BE2C (cell line): ENCODE results near the gene LDB3.
A peak's percentile ranks its signal among the peaks of the same experiment; 100 is the strongest.

Experiments used
- DNase-seq: peaks from one replicate; pipeline ENCODE4 v3.0.0-alpha.2; 2020
- H3K27me3 ChIP-seq: fragments of 250-450 bp; sonication (Bioruptor Pico); 2 replicates; pipeline ENCODE4 v1.5.1; 2020; ENCODE audit warnings: mild to moderate bottlenecking
- H3K36me3 ChIP-seq: fragments of 250-450 bp; sonication (Bioruptor Pico); 2 replicates; pipeline ENCODE4 v1.5.1; 2020; ENCODE audit warnings: mild to moderate bottlenecking
- H3K4me1 ChIP-seq: fragments of 250-450 bp; sonication (Bioruptor Pico); 2 replicates; pipeline ENCODE4 v1.5.1; 2020
- H3K4me3 ChIP-seq: 2 replicates; pipeline ENCODE4 v1.5.1; 2011; ENCODE audit warnings: low read depth, low read length
- H3K9me3 ChIP-seq: fragments of 250-450 bp; sonication (Bioruptor Pico); 2 replicates; pipeline ENCODE4 v1.5.1; 2020
- CTCF ChIP-seq: IDR thresholded peaks from 2 replicates; pipeline ENCODE4 v1.5.1; 2012; ENCODE audit warnings: mild to moderate bottlenecking, low read depth, low read length

LDB3 gene

GRCh38 chr10:86692023-86692514, 23.8 kb downstream of the LDB3 start:
- Histone ChIP-seq H3K4me3 (no peak overlapping the region), H3K27me3 (no peaks in the 10 kb centered on the region), H3K36me3 (no peaks in the 10 kb centered on the region; the same call in 1 of the 2 replicates), H3K9me3 (no peaks in the 10 kb centered on the region), H3K4me1 (no peaks in the 10 kb centered on the region)
- no peak for TF ChIP-seq CTCF
- no peak for DNase-seq

- Histone ChIP-seq H3K4me3 (no peak overlapping the region), H3K27me3 (no peaks in the 10 kb centered on the region), H3K9me3 (no peaks in the 10 kb centered on the region), H3K36me3 (no peaks in the 10 kb centered on the region; the same call in 1 of the 2 replicates), H3K4me1 (no peaks in the 10 kb centered on the region)
- DNase-seq = no peak
- TF ChIP-seq CTCF = no peak
Measured at GRCh38 chr10:86692664-86693063, 24.4 kb downstream of the LDB3 start.

DNA sequence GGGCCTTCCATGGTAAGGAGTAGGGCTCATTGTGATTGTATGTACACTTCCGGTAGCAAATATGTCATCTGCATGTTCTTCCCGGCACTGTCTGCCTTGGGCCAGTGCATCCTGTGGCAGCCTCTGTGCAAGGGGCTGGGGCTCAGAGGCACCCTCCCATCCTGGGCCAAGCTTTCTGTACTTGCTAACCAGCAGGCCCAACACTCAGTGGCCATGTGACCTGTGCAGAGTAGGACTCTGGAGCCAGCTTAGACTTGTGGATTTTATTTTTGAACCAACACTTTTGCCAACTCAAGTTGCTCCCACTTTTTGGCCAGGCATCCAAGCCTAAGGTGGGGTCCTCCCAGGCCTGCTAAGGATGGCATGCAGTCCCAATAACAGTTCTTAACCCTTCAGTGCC, 25.0 kb downstream of the LDB3 start:
- no peak for DNase-seq
- no peaks in the 10 kb centered on the region; the same call in 1 of the 2 replicates for H3K36me3 ChIP-seq
- no peak overlapping the region for H3K4me3 ChIP-seq

DNA sequence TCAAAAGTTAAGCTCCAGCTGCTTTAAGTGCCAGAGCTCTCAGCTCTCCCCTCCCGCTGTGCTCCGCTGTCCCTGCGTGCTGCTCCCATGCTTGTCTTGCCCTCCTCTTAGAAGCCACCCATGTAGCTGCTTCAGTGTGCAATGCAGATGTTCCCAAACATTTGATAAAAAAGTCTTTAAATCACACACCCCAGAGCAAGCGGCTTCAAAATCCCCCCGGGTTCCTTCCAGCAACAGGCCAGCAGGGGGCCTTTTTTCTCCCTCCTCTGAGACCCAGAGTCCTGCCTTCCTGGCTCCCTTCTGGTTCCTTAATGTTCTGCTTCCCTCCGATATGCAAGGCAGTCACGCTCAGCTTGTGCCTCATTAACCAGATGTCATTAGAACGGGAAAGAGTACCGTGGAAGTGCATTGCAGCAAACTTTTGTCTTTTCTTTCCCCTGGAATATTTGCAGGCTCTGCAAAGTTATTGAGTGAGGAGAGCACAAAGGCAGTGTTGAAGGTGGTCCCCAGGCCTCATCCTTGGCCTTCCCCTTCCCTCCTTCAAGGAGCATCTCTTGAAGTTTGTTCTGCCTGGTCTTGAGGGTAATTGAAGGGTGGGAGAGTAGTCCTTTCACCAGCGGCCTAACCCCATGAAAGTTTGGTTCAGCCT, 25.5 kb downstream of the LDB3 start:
- peak; percentile 46 for DNase-seq
- H3K4me1 ChIP-seq = no peaks in the 10 kb centered on the region
- no peaks in the 10 kb centered on the region for H3K9me3 ChIP-seq
- H3K36me3 ChIP-seq = no peaks in the 10 kb centered on the region; the same call in 1 of the 2 replicates
- H3K27me3 ChIP-seq = no peaks in the 10 kb centered on the region
- no peak overlapping the region for H3K4me3 ChIP-seq
- peak; percentile 73 for TF ChIP-seq CTCF

More for the DNA sequence above, 25.0 kb downstream of the LDB3 start:
- Histone ChIP-seq H3K4me1 (no peaks in the 10 kb centered on the region), H3K27me3 (no peaks in the 10 kb centered on the region), H3K9me3 (no peaks in the 10 kb centered on the region)
- TF ChIP-seq CTCF = no peak

DNA sequence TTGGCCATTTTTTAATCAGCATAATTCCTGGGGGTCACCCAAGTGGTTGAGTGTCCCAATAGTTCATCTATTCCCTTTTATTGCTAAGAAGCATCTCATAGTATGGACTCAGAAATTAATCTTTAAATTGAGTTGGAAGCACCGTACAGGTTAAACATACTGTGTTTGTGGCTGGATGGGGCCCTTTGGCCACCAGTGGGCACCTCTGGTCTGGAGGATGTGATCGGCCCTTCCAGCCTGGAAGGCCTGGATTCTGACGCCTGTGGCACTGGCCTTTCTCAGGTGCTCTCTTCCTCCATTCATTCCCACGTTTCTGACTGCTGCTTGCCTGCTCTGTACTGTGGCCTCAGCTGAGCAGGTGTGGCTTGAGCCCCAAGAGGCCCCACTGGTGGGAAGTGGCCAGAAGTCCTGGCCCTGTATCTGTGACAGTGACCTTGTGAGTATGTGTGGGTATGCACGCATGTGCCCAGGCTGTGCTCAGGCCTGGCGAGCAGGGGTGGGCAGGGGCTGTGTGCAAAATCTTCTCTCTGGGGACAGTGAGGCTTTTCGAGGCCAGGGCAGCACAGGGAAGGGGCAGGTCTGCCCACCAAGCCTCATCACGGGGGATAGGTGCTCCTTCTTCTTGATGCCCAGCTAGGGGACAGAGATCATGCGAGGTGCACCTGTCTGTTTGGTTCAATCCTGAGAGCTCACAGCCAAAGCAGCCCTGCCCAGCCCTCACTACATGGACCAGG, 30.1 kb downstream of the LDB3 start:
- Histone ChIP-seq H3K36me3 (no peaks in the 10 kb centered on the region; the same call in 1 of the 2 replicates), H3K4me3 (no peak overlapping the region), H3K4me1 (no peaks in the 10 kb centered on the region), H3K27me3 (no peaks in the 10 kb centered on the region), H3K9me3 (no peaks in the 10 kb centered on the region)
- peak; percentile 18; the same call in 1 of the 2 replicates for TF ChIP-seq CTCF
- no peak for DNase-seq

GRCh38 chr10:86699125-86699524, 30.8 kb downstream of the LDB3 start:
- Histone ChIP-seq H3K4me3 (no peak overlapping the region), H3K36me3 (no peaks in the 10 kb centered on the region; the same call in 1 of the 2 replicates), H3K9me3 (no peaks in the 10 kb centered on the region), H3K27me3 (no peaks in the 10 kb centered on the region), H3K4me1 (no peaks in the 10 kb centered on the region)
- TF ChIP-seq CTCF = no peak
- no peak for DNase-seq
